ENCODE results near the gene TSHB. TPM values are rescaled to one million over a fixed set of nuclear protein-coding genes. Genes with fewer than 3 reads are reported as not detected.
A peak's percentile ranks its signal among the peaks of the same experiment; 100 is the strongest.

Gene TSHB
- total RNA-seq, 4 donors from 2014 or later: not detected

- DNase-seq (ENCODE audit: low spot score in 2 of 2): no peak
- Histone ChIP-seq H3K27me3 (no peaks in the 10 kb centered on the region), H3K4me1 (no peaks in the 10 kb centered on the region), H3K36me3 (no peaks in the 10 kb centered on the region), H3K9me3 (peaks cover 0 to 4% (median 0%) of the 10 kb centered on the region in 4 donors), H3K27ac (no peak overlapping the region), H3K4me3 (no peak overlapping the region)
- no peak for TF ChIP-seq POLR2A (IDR thresholded peaks at IDR 0.05)
- no peak for TF ChIP-seq EP300 (IDR thresholded peaks at IDR 0.05)
- TF ChIP-seq CTCF (IDR thresholded peaks at IDR 0.05): no peak
These were observed 12.0 kb downstream of the TSHB start for GRCh38 chr1:115041654-115042053.

- Histone ChIP-seq H3K27ac (no peak overlapping the region), H3K4me3 (no peak overlapping the region), H3K36me3 (no peaks in the 10 kb centered on the region), H3K9me3 (peaks cover 0 to 4% (median 0%) of the 10 kb centered on the region in 4 donors), H3K4me1 (no peaks in the 10 kb centered on the region), H3K27me3 (no peaks in the 10 kb centered on the region)
- TF ChIP-seq POLR2A (IDR thresholded peaks at IDR 0.05): no peak
- TF ChIP-seq CTCF (IDR thresholded peaks at IDR 0.05): no peak
- TF ChIP-seq EP300 (IDR thresholded peaks at IDR 0.05): no peak
- DNase-seq (ENCODE audit: low spot score in 2 of 2): no peak
These were observed 17.1 kb downstream of the TSHB start for GRCh38 chr1:115046751-115047150.

GRCh38 chr1:115051850-115052249 lies 22.2 kb downstream of the TSHB start:
- Histone ChIP-seq H3K9me3 (no peaks in the 10 kb centered on the region), H3K27me3 (no peaks in the 10 kb centered on the region), H3K36me3 (no peaks in the 10 kb centered on the region), H3K4me1 (peaks cover 0 to 11% (median 0%) of the 10 kb centered on the region in 4 donors), H3K27ac (no peak overlapping the region), H3K4me3 (no peak overlapping the region)
- DNase-seq (ENCODE audit: low spot score in 2 of 2): no peak
- TF ChIP-seq CTCF (IDR thresholded peaks at IDR 0.05): no peak
- no peak for TF ChIP-seq POLR2A (IDR thresholded peaks at IDR 0.05)
- TF ChIP-seq EP300 (IDR thresholded peaks at IDR 0.05): no peak
- WGBS, 2 donors: 85 to 90% methylated on average over 5 of the region's 5 CpGs

GRCh38 chr1:115052454-115053083 lies 22.9 kb downstream of the TSHB start:
- H3K36me3 ChIP-seq: no peaks in the 10 kb centered on the region
- WGBS, 2 donors: 51 to 57% methylated on average over 9 of the region's 9 CpGs
- H3K4me3 ChIP-seq: no peak overlapping the region
- DNase-seq (ENCODE audit: low spot score in 2 of 2): peak in 1 of 2 donors; percentile 55
- H3K4me1 ChIP-seq: peaks cover 0 to 11% (median 0%) of the 10 kb centered on the region in 4 donors
- H3K27me3 ChIP-seq: no peaks in the 10 kb centered on the region
- no peaks in the 10 kb centered on the region for H3K9me3 ChIP-seq
- TF ChIP-seq EP300 (IDR thresholded peaks at IDR 0.05): no peak
- peak; percentile 37 to 70 (median 63) for TF ChIP-seq CTCF (IDR thresholded peaks at IDR 0.05)
- H3K27ac ChIP-seq: no peak overlapping the region

GRCh38 chr1:115056395-115056798 lies 26.8 kb downstream of the TSHB start:
- Histone ChIP-seq H3K36me3 (no peaks in the 10 kb centered on the region), H3K9me3 (no peaks in the 10 kb centered on the region), H3K4me3 (no peak overlapping the region), H3K27ac (no peak overlapping the region), H3K27me3 (no peaks in the 10 kb centered on the region), H3K4me1 (peaks cover 0 to 11% (median 0%) of the 10 kb centered on the region in 4 donors)
- 18 to 38% methylated on average over 9 of the region's 9 CpGs for WGBS, 2 donors
- no peak for DNase-seq (ENCODE audit: low spot score in 2 of 2)
- TF ChIP-seq EP300 (IDR thresholded peaks at IDR 0.05) (no peak), POLR2A (IDR thresholded peaks at IDR 0.05) (no peak), CTCF (IDR thresholded peaks at IDR 0.05) (no peak)

Measured in tibial nerve (tissue), 4 donors.